Cardiac muscle cell (in vitro differentiated cells and primary cell): ENCODE measurements around the gene PLPPR2. TPM values are rescaled to one million over a fixed set of nuclear protein-coding genes. Genes with fewer than 3 reads are reported as not detected.

Experiments used
- DNase-seq, 2 donors: peaks; one replicate each; pipeline versions ENCODE4 v3.0.0 to v3.0.0-alpha.2; 2010 to 2017; ENCODE audit warnings: low read depth in 1 of 2, low spot score in 1 of 2
- H3K27ac ChIP-seq: fragments of 200-600 bp; sonication (generic); 2 replicates; pipeline ENCODE4 v1.5.1; 2016
- H3K27me3 ChIP-seq: fragments of 200-600 bp; sonication (generic); 2 replicates; pipeline ENCODE4 v1.6.0; 2016; ENCODE audit warnings: control low read depth
- H3K36me3 ChIP-seq: fragments of 200-600 bp; sonication (generic); 2 replicates; pipeline ENCODE4 v1.5.1; 2016; ENCODE audit warnings: control low read depth
- H3K4me1 ChIP-seq: fragments of 200-600 bp; sonication (generic); 2 replicates; pipeline ENCODE4 v1.8.1; 2017; ENCODE audit warnings: low read depth, mild to moderate bottlenecking, mixed run types
- H3K4me3 ChIP-seq: fragments of 200-600 bp; sonication (generic); 2 replicates; pipeline ENCODE4 v1.5.1; 2016; ENCODE audit warnings: mild to moderate bottlenecking
- H3K9me3 ChIP-seq: fragments of 200-600 bp; sonication (generic); 2 replicates; pipeline ENCODE4 v1.5.1; 2017; ENCODE audit warnings: low read depth, mild to moderate bottlenecking, control low read depth
- CTCF ChIP-seq: IDR thresholded peaks from 2 replicates; pipeline ENCODE4 v1.5.1; 2012; ENCODE audit warnings: low read depth, mild to moderate bottlenecking, low read length
- polyA plus RNA-seq: library from polyadenylated mRNA; unstranded; fragments of >200 nt; fragmentation: Nextera tagmentation; extraction: Ambion mirVana; gene quantifications from 2 replicates; pipeline ENCODE4 v1.2.1, GENCODE V29; 2016
- total RNA-seq: library from RNA; depleted of rRNA; stranded (reverse); fragments of >200 nt; gene quantifications from 2 replicates; pipeline ENCODE4 v1.2.3, GENCODE V29; 2016

Gene PLPPR2
- total and polyA plus RNA-seq, 2 experiments from 2014 or later: 13.4 to 14.9 TPM

GRCh38 chr19:11364296-11364904, 9.2 kb downstream of the PLPPR2 start:
- H3K27ac ChIP-seq: no peak overlapping the region
- no peak overlapping the region for H3K4me3 ChIP-seq
- no peak for TF ChIP-seq CTCF
- no peaks in the 10 kb centered on the region for H3K27me3 ChIP-seq
- no peaks in the 10 kb centered on the region for H3K9me3 ChIP-seq
- DNase-seq: no peak
- no peaks in the 10 kb centered on the region for H3K36me3 ChIP-seq
- H3K4me1 ChIP-seq: no peaks in the 10 kb centered on the region

- TF ChIP-seq CTCF: no peak
- Histone ChIP-seq H3K27ac (no peak overlapping the region), H3K36me3 (no peaks in the 10 kb centered on the region), H3K9me3 (no peaks in the 10 kb centered on the region), H3K27me3 (no peaks in the 10 kb centered on the region), H3K4me3 (no peak overlapping the region), H3K4me1 (no peaks in the 10 kb centered on the region)
- no peak for DNase-seq
Observed at GRCh38 chr19:11364935-11365334, 9.7 kb downstream of the PLPPR2 start.

GRCh38 chr19:11365557-11366117, 10.4 kb downstream of the PLPPR2 start:
- Histone ChIP-seq H3K4me1 (no peaks in the 10 kb centered on the region), H3K9me3 (no peaks in the 10 kb centered on the region), H3K4me3 (no peak overlapping the region), H3K27ac (no peak overlapping the region), H3K27me3 (no peaks in the 10 kb centered on the region), H3K36me3 (no peaks in the 10 kb centered on the region)
- TF ChIP-seq CTCF: no peak
- no peak for DNase-seq

GRCh38 chr19:11367528-11367927, 12.3 kb downstream of the PLPPR2 start:
- Histone ChIP-seq H3K4me1 (no peaks in the 10 kb centered on the region), H3K27ac (no peak overlapping the region), H3K36me3 (no peaks in the 10 kb centered on the region), H3K27me3 (no peaks in the 10 kb centered on the region), H3K4me3 (no peak overlapping the region), H3K9me3 (no peaks in the 10 kb centered on the region)
- no peak for TF ChIP-seq CTCF
- no peak for DNase-seq

- H3K9me3 ChIP-seq: no peaks in the 10 kb centered on the region
- no peaks in the 10 kb centered on the region for H3K36me3 ChIP-seq
- H3K4me3 ChIP-seq: no peak overlapping the region
- DNase-seq: no peak
- H3K27ac ChIP-seq: no peak overlapping the region
- no peaks in the 10 kb centered on the region for H3K27me3 ChIP-seq
- H3K4me1 ChIP-seq: peaks cover 5% of the 10 kb centered on the region
- no peak for TF ChIP-seq CTCF
Observed at GRCh38 chr19:11370744-11371143, 15.5 kb downstream of the PLPPR2 start.
